Adrenal gland (tissue), 12 donors: ENCODE data around the gene CFAP299. TPM values are rescaled to one million over a fixed set of nuclear protein-coding genes. Genes with fewer than 3 reads are reported as not detected.

ENCODE experiments used
- DNase-seq, 7 donors: peaks; one replicate each; pipeline ENCODE4 v3.0.0-alpha.2; 2019 to 2020
- H3K27ac ChIP-seq, 5 donors: fragments of 200-600 bp; sonication (generic) in 4 of 5; 1 replicate in 3 of 5; 2 replicates in 2 of 5; pipeline versions ENCODE4 v1.5.1 to v1.8.0; 2016 to 2020; ENCODE audit warnings: mild to moderate bottlenecking in 1 of 5
- H3K27me3 ChIP-seq: fragments of 200-600 bp; 2 replicates; pipeline ENCODE4 v1.8.0; 2021
- H3K36me3 ChIP-seq, 2 donors: fragments of 200-600 bp; replicated peaks in 1 of 2; 1 replicate in 1 of 2; 2 replicates in 1 of 2; pipeline versions ENCODE4 v1.5.1 to v1.8.0; 2018 to 2022
- H3K4me1 ChIP-seq, 2 donors: fragments of 200-600 bp; replicated peaks in 1 of 2; 1 replicate in 1 of 2; 2 replicates in 1 of 2; pipeline versions ENCODE4 v1.5.1 to v1.8.0; 2018 to 2021
- H3K4me3 ChIP-seq, 4 donors: fragments of 200-600 bp; sonication (generic) in 3 of 4; one replicate each; pipeline ENCODE4 v1.5.1; 2016 to 2018
- H3K9me3 ChIP-seq, 3 donors: fragments of 200-600 bp; sonication (generic) in 1 of 3; replicated peaks in 1 of 3; 1 replicate in 2 of 3; 2 replicates in 1 of 3; pipeline versions ENCODE4 v1.5.1 to v1.8.0; 2016 to 2021
- CTCF ChIP-seq, 6 experiments: fragments of 450-650 bp in 4 of 6; fragments of 200-600 bp in 2 of 6; sonication (generic) in 1 of 6; IDR thresholded peaks; 1 replicate in 5 of 6; 2 replicates in 1 of 6; pipeline versions ENCODE4 v1.5.1 to v1.8.0; 2016 to 2021; ENCODE audit warnings: antibody characterized with exemption in 6 of 6, mild to moderate bottlenecking in 2 of 6, moderate library complexity in 1 of 6
- POLR2A ChIP-seq, 2 donors: fragments of 450-650 bp; IDR thresholded peaks; one replicate each; pipeline ENCODE4 v1.6.1; 2017; ENCODE audit warnings: antibody characterized with exemption in 2 of 2, mild to moderate bottlenecking in 2 of 2, moderate library complexity in 1 of 2
- WGBS, 4 donors: extraction: QIAGEN DNeasy Blood & Tissue Kit in 2 of 4; methylation state at CpG; one replicate each; pipeline versions ENCODE4 v1.1.5 to v1.1.7; 2013 to 2017; 5-methylcytosine and 5-hydroxymethylcytosine counted together
- intact Hi-C, 2 donors: fragments of 100-400 bp; cut with DNase I; formaldehyde crosslinking; loops; one replicate each; pipeline versions ENCODE4 v1.14.1 to v1.15.0; 2022 to 2023
- polyA plus RNA-seq, 3 donors: library from polyadenylated mRNA; stranded (reverse); fragments of 200-250 nt in 2 of 3; fragments of 350-450 nt in 1 of 3; fragmentation: Illumina TruSeq in 1 of 3; extraction: RNeasy Lipid Tissue Mini Kit (QIAGEN cat#74804) in 1 of 3; gene quantifications; one replicate each; pipeline ENCODE4 v1.2.3, GENCODE V29; 2013 to 2014
- total RNA-seq, 9 donors: library from RNA; depleted of rRNA in 4 of 9; stranded (reverse); fragments of >200 nt in 4 of 9; fragments of 120-200 nt in 1 of 9; fragmentation: NEBNext Ultra II Directional in 1 of 9; extraction: Animal tissue kit (Norgen Biotek cat#: 25700) in 1 of 9; gene quantifications; one replicate each; pipeline versions ENCODE4 v1.1.0 to v1.2.4, GENCODE V29; 2013 to 2023
- donor health status: healthy with polysubstance abuse.
- donor health status: Bipolar disorder and iron deficiency.
- donor health status: DM: yes; HTN: yes; CAD: no.
- donor health status: DM: no; HTN: no; CAD: no.
- donor health status: DM: no; HTN: no; CAD: no.
- donor health status: DM: yes; HTN: yes; CAD: no.

Gene CFAP299
- total and polyA plus RNA-seq, 12 donors = not detected

- H3K4me3 ChIP-seq = no peak overlapping the region
- no peaks in the 10 kb centered on the region for H3K36me3 ChIP-seq
- WGBS, 4 donors = 53 to 82% (median 65%) methylated on average over 1 of the region's 1 CpG
- no peaks in the 10 kb centered on the region for H3K9me3 ChIP-seq
- H3K4me1 ChIP-seq = no peaks in the 10 kb centered on the region
- intact Hi-C loops = no loop called here
- no peak for DNase-seq
- H3K27ac ChIP-seq = no peak overlapping the region
- TF ChIP-seq POLR2A (IDR thresholded peaks at IDR 0.05) (no peak), CTCF (IDR thresholded peaks at IDR 0.05) (no peak)
- H3K27me3 ChIP-seq = no peaks in the 10 kb centered on the region
Observed at GRCh38 chr4:80803337-80803736, 467.8 kb downstream of the CFAP299 start.

GRCh38 chr4:80806472-80806871 lies 470.9 kb downstream of the CFAP299 start:
- no peak for DNase-seq
- no peaks in the 10 kb centered on the region for H3K4me1 ChIP-seq
- 63 to 80% (median 77%) methylated on average over 1 of the region's 1 CpG for WGBS, 4 donors
- H3K27ac ChIP-seq = no peak overlapping the region
- H3K4me3 ChIP-seq = no peak overlapping the region
- H3K36me3 ChIP-seq = no peaks in the 10 kb centered on the region
- intact Hi-C loops = no loop called here
- H3K27me3 ChIP-seq = no peaks in the 10 kb centered on the region
- TF ChIP-seq CTCF (IDR thresholded peaks at IDR 0.05) (no peak), POLR2A (IDR thresholded peaks at IDR 0.05) (no peak)
- H3K9me3 ChIP-seq = no peaks in the 10 kb centered on the region

- intact Hi-C loops = no loop called here
- H3K4me3 ChIP-seq = no peak overlapping the region
- 73 to 76% (median 75%) methylated on average over 2 of the region's 2 CpGs for WGBS, 4 donors
- no peaks in the 10 kb centered on the region for H3K36me3 ChIP-seq
- H3K9me3 ChIP-seq = no peaks in the 10 kb centered on the region
- TF ChIP-seq CTCF (IDR thresholded peaks at IDR 0.05) (no peak), POLR2A (IDR thresholded peaks at IDR 0.05) (no peak)
- DNase-seq = no peak
- H3K27me3 ChIP-seq = no peaks in the 10 kb centered on the region
- H3K27ac ChIP-seq = no peak overlapping the region
- no peaks in the 10 kb centered on the region for H3K4me1 ChIP-seq
Observed at GRCh38 chr4:80809039-80809729, 473.7 kb downstream of the CFAP299 start.

- no peak for DNase-seq
- no peak overlapping the region for H3K4me3 ChIP-seq
- no peaks in the 10 kb centered on the region for H3K9me3 ChIP-seq
- intact Hi-C loops = no loop called here
- no peaks in the 10 kb centered on the region for H3K36me3 ChIP-seq
- WGBS, 4 donors = 50 to 64% (median 56%) methylated on average over 3 of the region's 3 CpGs
- no peak for TF ChIP-seq CTCF (IDR thresholded peaks at IDR 0.05)
- TF ChIP-seq POLR2A (IDR thresholded peaks at IDR 0.05) = no peak
- no peaks in the 10 kb centered on the region for H3K4me1 ChIP-seq
- H3K27ac ChIP-seq = no peak overlapping the region
- no peaks in the 10 kb centered on the region for H3K27me3 ChIP-seq
Observed at GRCh38 chr4:80811406-80811805, 475.9 kb downstream of the CFAP299 start.
